Stomach (tissue), 4 donors: ENCODE data around the gene RPIA.
"Not testable (repeated sequence)": the region's sequence is repeated elsewhere in the genome, so short reads cannot be mapped to it uniquely, and the experiment has no call there.

Experiments
- CTCF ChIP-seq, 7 experiments: fragments of 450-650 bp in 4 of 7; fragments of 200-600 bp in 3 of 7; sonication (generic) in 3 of 7; IDR thresholded peaks; one replicate each; pipeline ENCODE4 v1.5.1; 2016 to 2019; ENCODE audit warnings: antibody characterized with exemption in 7 of 7, control low read depth in 2 of 7, mild to moderate bottlenecking in 1 of 7
- EP300 ChIP-seq: sonication (generic); formaldehyde crosslinking; IDR thresholded peaks from one replicate; pipeline ENCODE4 v1.6.1; 2017; ENCODE audit warnings: antibody characterized with exemption
- POLR2A ChIP-seq, 4 donors: fragments of 450-650 bp; IDR thresholded peaks; one replicate each; pipeline ENCODE4 v1.6.1; 2016; ENCODE audit warnings: antibody characterized with exemption in 4 of 4, control low read depth in 2 of 4, mild to moderate bottlenecking in 1 of 4, moderate library complexity in 1 of 4
- POLR2AphosphoS5 ChIP-seq, 3 donors: sonication (generic); formaldehyde crosslinking; IDR thresholded peaks; one replicate each; pipeline ENCODE4 v1.6.1; 2016; ENCODE audit warnings: antibody characterized with exemption in 3 of 3

DNA sequence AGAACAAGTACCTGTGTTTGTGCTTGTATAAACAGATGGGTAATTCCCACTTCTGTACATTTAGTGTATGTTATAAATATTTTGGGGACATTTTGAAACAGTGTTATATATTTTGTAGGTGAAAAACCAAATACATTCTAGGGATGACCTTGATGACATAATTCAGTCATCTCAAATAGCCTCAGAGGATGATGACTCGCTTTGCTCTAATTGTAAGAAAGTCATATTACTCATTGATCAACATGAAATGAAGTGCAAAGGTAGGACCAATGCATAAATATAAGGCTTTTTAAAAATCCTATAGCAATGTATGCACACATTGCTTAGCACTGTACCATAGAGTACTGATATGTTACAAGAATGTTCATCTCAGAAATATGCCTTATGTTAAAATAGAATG, 105.7 kb downstream of the RPIA start:
- not testable (repeated sequence) for TF ChIP-seq EP300; CTCF (IDR thresholded peaks at IDR 0.05); POLR2AphosphoS5 (IDR thresholded peaks at IDR 0.05); POLR2A (IDR thresholded peaks at IDR 0.05)
